ENCODE data around the gene LIPF. TPM values are rescaled to one million over a fixed set of nuclear protein-coding genes. Genes with fewer than 3 reads are reported as not detected.

LIPF gene
- total RNA-seq, 4 donors from 2014 or later = not detected

- Histone ChIP-seq H3K4me3 (no peak overlapping the region), H3K9me3 (no peaks in the 10 kb centered on the region), H3K4me1 (no peaks in the 10 kb centered on the region), H3K27ac (replicated peaks in 1 of 4) (no peak overlapping the region), H3K36me3 (no peaks in the 10 kb centered on the region), H3K27me3 (no peaks in the 10 kb centered on the region)
- no peak for DNase-seq (ENCODE audit: extremely low spot score)
- no peak for TF ChIP-seq EP300 (IDR thresholded peaks at IDR 0.05)
- no peak for TF ChIP-seq POLR2A (IDR thresholded peaks at IDR 0.05; ENCODE audit: low read depth)
- TF ChIP-seq POLR2AphosphoS5 (IDR thresholded peaks at IDR 0.05) = no peak
- no peak for TF ChIP-seq CTCF (IDR thresholded peaks at IDR 0.05)
- intact Hi-C loops (cut with DNase I) = no loop called here
- WGBS = 65% methylated on average over 2 of the region's 2 CpGs
Measured at GRCh38 chr10:88647061-88647615, 17.1 kb upstream of the LIPF start.

GRCh38 chr10:88651101-88651551, 13.1 kb upstream of the LIPF start:
- no peaks in the 10 kb centered on the region for H3K27me3 ChIP-seq
- DNase-seq (ENCODE audit: extremely low spot score) = no peak
- H3K4me1 ChIP-seq = no peaks in the 10 kb centered on the region
- intact Hi-C loops (cut with DNase I) = no loop called here
- TF ChIP-seq POLR2A (IDR thresholded peaks at IDR 0.05; ENCODE audit: low read depth) = no peak
- TF ChIP-seq CTCF (IDR thresholded peaks at IDR 0.05) = no peak
- no peak for TF ChIP-seq EP300 (IDR thresholded peaks at IDR 0.05)
- TF ChIP-seq POLR2AphosphoS5 (IDR thresholded peaks at IDR 0.05) = no peak
- no peak overlapping the region for H3K4me3 ChIP-seq
- no peaks in the 10 kb centered on the region for H3K9me3 ChIP-seq
- H3K36me3 ChIP-seq = no peaks in the 10 kb centered on the region
- no peak overlapping the region for H3K27ac ChIP-seq (replicated peaks in 1 of 4)

- Histone ChIP-seq H3K36me3 (no peaks in the 10 kb centered on the region), H3K4me3 (no peak overlapping the region), H3K9me3 (no peaks in the 10 kb centered on the region), H3K27me3 (no peaks in the 10 kb centered on the region), H3K27ac (replicated peaks in 1 of 4) (no peak overlapping the region), H3K4me1 (no peaks in the 10 kb centered on the region)
- 94% methylated on average over 2 of the region's 2 CpGs for WGBS
- DNase-seq (ENCODE audit: extremely low spot score) = no peak
- intact Hi-C loops (cut with DNase I) = no loop called here
- TF ChIP-seq POLR2AphosphoS5 (IDR thresholded peaks at IDR 0.05) = no peak
- TF ChIP-seq POLR2A (IDR thresholded peaks at IDR 0.05; ENCODE audit: low read depth) = no peak
- TF ChIP-seq EP300 (IDR thresholded peaks at IDR 0.05) = no peak
- TF ChIP-seq CTCF (IDR thresholded peaks at IDR 0.05) = no peak
Measured at GRCh38 chr10:88652616-88653015, 11.6 kb upstream of the LIPF start.

- intact Hi-C loops (cut with DNase I) = no loop called here
- no peaks in the 10 kb centered on the region for H3K4me1 ChIP-seq
- TF ChIP-seq CTCF (IDR thresholded peaks at IDR 0.05) = no peak
- TF ChIP-seq EP300 (IDR thresholded peaks at IDR 0.05) = no peak
- no peak for TF ChIP-seq POLR2A (IDR thresholded peaks at IDR 0.05; ENCODE audit: low read depth)
- TF ChIP-seq POLR2AphosphoS5 (IDR thresholded peaks at IDR 0.05) = no peak
- H3K9me3 ChIP-seq = no peaks in the 10 kb centered on the region
- no peaks in the 10 kb centered on the region for H3K36me3 ChIP-seq
- 89% methylated on average over 1 of the region's 1 CpG for WGBS
- H3K27me3 ChIP-seq = no peaks in the 10 kb centered on the region
- H3K27ac ChIP-seq (replicated peaks in 1 of 4) = no peak overlapping the region
- no peak for DNase-seq (ENCODE audit: extremely low spot score)
- H3K4me3 ChIP-seq = no peak overlapping the region
Measured at GRCh38 chr10:88657901-88658300, 6.3 kb upstream of the LIPF start.

All from esophagus muscularis mucosa (tissue), 4 donors.